ENCODE data around the gene NFE2L3. TPM values are rescaled to one million over a fixed set of nuclear protein-coding genes. Genes with fewer than 3 reads are reported as not detected.

NFE2L3 gene
- total and polyA plus RNA-seq, 9 of the 15 experiments (the other 6 are each of a cell fraction or from before 2014, with no cell fraction given): 2.9 to 16.9 (median 12.4) TPM

DNA sequence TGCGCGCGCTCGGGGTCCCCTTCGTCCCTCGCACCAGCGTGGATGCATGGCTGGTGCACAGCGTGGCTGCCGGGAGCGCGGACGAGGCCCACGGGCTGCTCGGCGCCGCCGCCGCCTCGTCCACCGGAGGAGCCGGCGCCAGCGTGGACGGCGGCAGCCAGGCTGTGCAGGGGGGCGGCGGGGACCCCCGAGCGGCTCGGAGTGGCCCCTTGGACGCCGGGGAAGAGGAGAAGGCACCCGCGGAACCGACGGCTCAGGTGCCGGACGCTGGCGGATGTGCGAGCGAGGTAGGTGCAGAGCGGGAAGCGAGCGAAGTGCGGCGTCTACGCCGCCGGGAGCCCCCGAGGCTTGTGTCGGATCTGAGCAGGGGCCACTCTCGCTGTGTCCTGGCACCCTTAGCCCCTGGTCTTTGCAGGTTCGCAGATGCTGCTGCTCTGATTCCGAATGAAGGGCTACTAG lies 813 bp downstream of the NFE2L3 start (continued):
- TF ChIP-seq ZBTB7A (IDR thresholded peaks at IDR 0.05; ENCODE audit: borderline replicate concordance, control insufficient read depth, low read depth, low read length): peak; percentile 8; the same call in 1 of the 2 replicates
- TF ChIP-seq, protein P1, sequence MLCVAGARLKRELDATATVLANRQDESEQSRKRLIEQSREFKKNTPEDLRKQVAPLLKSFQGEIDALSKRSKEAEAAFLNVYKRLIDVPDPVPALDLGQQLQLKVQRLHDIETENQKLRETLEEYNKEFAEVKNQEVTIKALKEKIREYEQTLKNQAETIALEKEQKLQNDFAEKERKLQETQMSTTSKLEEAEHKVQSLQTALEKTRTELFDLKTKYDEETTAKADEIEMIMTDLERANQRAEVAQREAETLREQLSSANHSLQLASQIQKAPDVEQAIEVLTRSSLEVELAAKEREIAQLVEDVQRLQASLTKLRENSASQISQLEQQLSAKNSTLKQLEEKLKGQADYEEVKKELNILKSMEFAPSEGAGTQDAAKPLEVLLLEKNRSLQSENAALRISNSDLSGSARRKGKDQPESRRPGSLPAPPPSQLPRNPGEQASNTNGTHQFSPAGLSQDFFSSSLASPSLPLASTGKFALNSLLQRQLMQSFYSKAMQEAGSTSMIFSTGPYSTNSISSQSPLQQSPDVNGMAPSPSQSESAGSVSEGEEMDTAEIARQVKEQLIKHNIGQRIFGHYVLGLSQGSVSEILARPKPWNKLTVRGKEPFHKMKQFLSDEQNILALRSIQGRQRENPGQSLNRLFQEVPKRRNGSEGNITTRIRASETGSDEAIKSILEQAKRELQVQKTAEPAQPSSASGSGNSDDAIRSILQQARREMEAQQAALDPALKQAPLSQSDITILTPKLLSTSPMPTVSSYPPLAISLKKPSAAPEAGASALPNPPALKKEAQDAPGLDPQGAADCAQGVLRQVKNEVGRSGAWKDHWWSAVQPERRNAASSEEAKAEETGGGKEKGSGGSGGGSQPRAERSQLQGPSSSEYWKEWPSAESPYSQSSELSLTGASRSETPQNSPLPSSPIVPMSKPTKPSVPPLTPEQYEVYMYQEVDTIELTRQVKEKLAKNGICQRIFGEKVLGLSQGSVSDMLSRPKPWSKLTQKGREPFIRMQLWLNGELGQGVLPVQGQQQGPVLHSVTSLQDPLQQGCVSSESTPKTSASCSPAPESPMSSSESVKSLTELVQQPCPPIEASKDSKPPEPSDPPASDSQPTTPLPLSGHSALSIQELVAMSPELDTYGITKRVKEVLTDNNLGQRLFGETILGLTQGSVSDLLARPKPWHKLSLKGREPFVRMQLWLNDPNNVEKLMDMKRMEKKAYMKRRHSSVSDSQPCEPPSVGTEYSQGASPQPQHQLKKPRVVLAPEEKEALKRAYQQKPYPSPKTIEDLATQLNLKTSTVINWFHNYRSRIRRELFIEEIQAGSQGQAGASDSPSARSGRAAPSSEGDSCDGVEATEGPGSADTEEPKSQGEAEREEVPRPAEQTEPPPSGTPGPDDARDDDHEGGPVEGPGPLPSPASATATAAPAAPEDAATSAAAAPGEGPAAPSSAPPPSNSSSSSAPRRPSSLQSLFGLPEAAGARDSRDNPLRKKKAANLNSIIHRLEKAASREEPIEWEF (CRISPR knock-in tag; IDR thresholded peaks at IDR 0.05): 0 out of 2 replicates have a peak, but pooled peaks have one; percentile 37
- peak; percentile 81 for TF ChIP-seq RBBP5 (IDR thresholded peaks at IDR 0.05; ENCODE audit: borderline replicate concordance, insufficient read depth, low read length, poor library complexity, severe bottlenecking)
- 0 out of 2 replicates have a peak, but pooled peaks have one; percentile 20 for TF ChIP-seq ZBTB9 (CRISPR knock-in tag; IDR thresholded peaks at IDR 0.05)
- TF ChIP-seq ZSCAN29 (IDR thresholded peaks at IDR 0.05): peak; percentile 99
